Epithelial cell of proximal tubule (primary cell): ENCODE data around the gene ARHGEF5. TPM values are rescaled to one million over a fixed set of nuclear protein-coding genes. Genes with fewer than 3 reads are reported as not detected.
"Not testable (repeated sequence)": the region's sequence is repeated elsewhere in the genome, so short reads cannot be mapped to it uniquely, and the experiment has no call there.

Source experiments
- DNase-seq: peaks from one replicate; pipeline ENCODE4 v3.0.0-alpha.2; 2011; ENCODE audit warnings: low read depth
- H3K4me3 ChIP-seq: 2 replicates; pipeline ENCODE4 v1.5.1; 2011; ENCODE audit warnings: low read depth, mild to moderate bottlenecking, low read length
- total RNA-seq: library from RNA; depleted of rRNA; stranded (reverse); fragments of >200 nt; gene quantifications from 2 replicates; pipeline ENCODE4 v1.2.3, GENCODE V29; 2015
- TF ChIP-seq, protein P1 (sequence below): conservative IDR thresholded peaks from 2 replicates; pipeline ENCODE4 v1.5.1; 2012; ENCODE audit warnings: low read depth, mild to moderate bottlenecking, low read length

The ARHGEF5 gene
- total RNA-seq, 1 donor from 2014 or later: 34.5 TPM

DNA sequence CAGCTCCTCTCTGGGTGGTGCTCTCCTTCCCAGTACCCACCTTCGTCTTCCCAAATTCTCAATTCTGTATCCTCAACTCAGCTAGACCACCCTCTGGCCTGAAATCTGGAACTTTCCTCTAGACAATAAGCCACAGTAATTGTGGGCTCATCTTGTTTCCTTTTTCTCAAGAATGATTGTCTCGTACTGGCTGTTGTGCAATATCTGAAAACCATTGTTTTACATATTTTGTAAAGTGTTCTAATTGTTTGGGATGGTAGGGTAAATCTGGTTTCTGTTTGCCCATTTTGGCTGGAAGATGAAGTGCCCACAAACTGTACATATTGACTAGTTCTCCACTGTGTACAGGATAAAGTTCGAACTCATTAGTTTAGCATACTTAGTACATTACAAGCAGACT is 59.6 kb downstream of the ARHGEF5 start:
- H3K4me3 ChIP-seq: no peak overlapping the region
- no peak for DNase-seq
- TF ChIP-seq, protein P1, sequence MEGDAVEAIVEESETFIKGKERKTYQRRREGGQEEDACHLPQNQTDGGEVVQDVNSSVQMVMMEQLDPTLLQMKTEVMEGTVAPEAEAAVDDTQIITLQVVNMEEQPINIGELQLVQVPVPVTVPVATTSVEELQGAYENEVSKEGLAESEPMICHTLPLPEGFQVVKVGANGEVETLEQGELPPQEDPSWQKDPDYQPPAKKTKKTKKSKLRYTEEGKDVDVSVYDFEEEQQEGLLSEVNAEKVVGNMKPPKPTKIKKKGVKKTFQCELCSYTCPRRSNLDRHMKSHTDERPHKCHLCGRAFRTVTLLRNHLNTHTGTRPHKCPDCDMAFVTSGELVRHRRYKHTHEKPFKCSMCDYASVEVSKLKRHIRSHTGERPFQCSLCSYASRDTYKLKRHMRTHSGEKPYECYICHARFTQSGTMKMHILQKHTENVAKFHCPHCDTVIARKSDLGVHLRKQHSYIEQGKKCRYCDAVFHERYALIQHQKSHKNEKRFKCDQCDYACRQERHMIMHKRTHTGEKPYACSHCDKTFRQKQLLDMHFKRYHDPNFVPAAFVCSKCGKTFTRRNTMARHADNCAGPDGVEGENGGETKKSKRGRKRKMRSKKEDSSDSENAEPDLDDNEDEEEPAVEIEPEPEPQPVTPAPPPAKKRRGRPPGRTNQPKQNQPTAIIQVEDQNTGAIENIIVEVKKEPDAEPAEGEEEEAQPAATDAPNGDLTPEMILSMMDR: no peak

DNA sequence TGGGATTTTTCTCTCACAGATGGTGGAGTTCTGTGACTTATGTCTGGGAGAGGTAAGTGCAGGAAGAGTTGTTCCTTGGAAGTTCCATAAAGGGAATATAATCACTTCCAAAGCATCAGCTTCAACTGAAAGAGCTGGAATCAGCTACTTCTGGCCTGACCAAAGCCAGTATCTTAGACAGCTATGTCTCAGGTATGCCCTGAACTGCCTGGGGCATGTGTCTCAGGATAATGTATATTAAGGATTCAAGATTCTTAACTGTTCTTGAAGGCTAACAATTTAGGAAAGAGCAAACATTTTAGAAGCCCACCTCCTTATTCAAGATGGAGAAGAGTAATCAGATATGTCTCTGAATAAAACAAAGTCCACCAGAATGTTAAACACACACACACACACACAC is 60.7 kb downstream of the ARHGEF5 start:
- DNase-seq: no peak
- no peak overlapping the region for H3K4me3 ChIP-seq
- TF ChIP-seq, protein P1: no peak

DNA sequence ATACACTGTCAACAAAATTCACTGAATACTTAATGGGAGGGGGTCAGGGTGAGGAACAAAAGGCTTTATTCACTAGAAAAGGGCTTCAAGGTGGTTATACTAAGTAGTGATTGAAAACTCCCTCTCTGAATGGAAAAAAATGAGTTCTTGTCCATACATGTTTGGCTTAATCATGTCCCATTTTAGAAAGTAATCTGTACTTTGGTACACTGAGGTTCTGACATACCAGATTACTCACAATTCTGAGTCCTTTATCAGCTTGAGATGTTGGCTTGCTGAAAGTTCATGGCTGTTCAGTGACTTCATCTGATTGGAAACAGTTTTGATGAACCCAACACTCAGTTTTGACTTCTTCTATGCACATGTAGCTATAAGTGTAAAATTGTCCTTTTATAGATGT is 61.1 kb downstream of the ARHGEF5 start:
- H3K4me3 ChIP-seq: no peak overlapping the region
- DNase-seq: no peak
- TF ChIP-seq, protein P1: no peak

DNA sequence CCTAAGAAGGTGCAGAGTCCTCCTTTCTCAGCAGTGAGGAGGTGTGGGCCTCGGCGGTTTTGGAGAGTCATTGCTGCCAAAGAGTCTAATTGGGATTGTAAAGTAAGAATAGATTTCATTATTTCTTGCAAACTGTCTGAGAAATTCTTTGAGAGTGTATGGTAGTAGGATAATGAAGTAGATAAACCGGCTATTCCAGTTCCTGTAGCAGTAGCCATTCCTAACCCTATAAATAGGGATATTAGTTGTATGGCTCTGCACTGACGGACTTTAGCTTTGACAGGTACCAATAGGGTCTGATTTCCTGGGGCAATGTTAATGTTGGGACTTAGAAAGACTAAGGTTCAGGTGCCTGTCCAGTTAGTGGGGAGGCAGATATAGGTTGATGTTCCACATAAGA is 63.7 kb downstream of the ARHGEF5 start:
- not testable (repeated sequence) for DNase-seq

DNA sequence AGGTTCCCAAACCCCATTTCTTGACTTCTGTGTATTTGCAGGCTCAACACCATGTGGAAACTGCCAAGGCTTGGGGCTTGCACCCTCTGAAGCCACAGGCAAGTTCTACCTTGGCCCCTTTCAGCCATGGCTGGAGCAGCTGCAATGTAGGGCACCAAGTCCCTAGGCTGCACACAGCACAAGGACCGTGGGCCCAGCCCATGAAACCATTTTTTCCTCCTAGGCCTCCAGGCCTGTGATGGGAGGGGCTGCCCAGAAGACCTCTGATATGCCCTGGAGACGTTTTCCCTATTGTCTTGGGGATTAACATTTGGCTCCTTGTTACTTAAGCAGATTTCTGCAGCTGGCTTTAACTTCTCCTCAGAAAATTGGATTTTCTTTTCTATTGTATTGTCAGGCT is 72.3 kb downstream of the ARHGEF5 start:
- H3K4me3 ChIP-seq: not testable (repeated sequence)

More for the DNA sequence above, 63.7 kb downstream of the ARHGEF5 start:
- H3K4me3 ChIP-seq: not testable (repeated sequence)

DNA sequence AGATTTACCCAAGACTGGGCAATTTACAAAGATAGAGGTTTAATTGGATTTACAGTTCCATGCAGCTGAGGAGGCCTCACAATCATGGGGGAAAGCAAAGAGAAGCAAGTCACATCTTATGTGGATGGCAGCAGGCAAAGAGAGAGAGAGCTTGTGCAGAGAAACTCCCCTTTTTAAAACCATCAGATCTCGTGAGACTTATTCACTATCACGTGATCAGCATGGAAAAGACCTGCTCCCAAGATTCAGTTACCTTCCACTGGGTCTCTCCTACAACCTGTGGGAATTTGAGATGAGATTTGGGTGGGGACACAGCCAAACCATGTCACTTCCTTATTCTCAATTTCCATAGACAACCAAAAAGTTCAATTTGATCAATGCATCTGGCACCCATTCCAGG is 73.2 kb downstream of the ARHGEF5 start:
- TF ChIP-seq, protein P1: no peak

More for the DNA sequence above, 72.3 kb downstream of the ARHGEF5 start:
- not testable (repeated sequence) for DNase-seq

More for the DNA sequence above, 73.2 kb downstream of the ARHGEF5 start:
- no peak for DNase-seq
- H3K4me3 ChIP-seq: no peak overlapping the region

Other genes starting within 250 kb of the ARHGEF5 start
- not detected in 2 replicates for gene OR2A2, start 245.8 kb upstream of the ARHGEF5 start, total RNA-seq
- gene OR2A14, start 232.2 kb upstream of the ARHGEF5 start, total RNA-seq: not detected in 2 replicates
- gene CTAGE4, start 171.9 kb upstream of the ARHGEF5 start, total RNA-seq: 2.8 and 3.8 TPM in 2 replicates
- 3.3 and 5.3 TPM in 2 replicates for gene ARHGEF35, start 159.6 kb upstream of the ARHGEF5 start, total RNA-seq
- gene OR2A42, start 115.8 kb upstream of the ARHGEF5 start, total RNA-seq: not detected in 2 replicates
- gene OR2A7, start 90.6 kb upstream of the ARHGEF5 start, total RNA-seq: 2.0 and 8.0 TPM in 2 replicates
- 9.5 TPM in 1 of 2 replicates, not detected in the other for gene CTAGE8, start 86.1 kb upstream of the ARHGEF5 start, total RNA-seq
- 0.17 TPM in 1 of 2 replicates, not detected in the other for gene OR2A1, start 43.0 kb upstream of the ARHGEF5 start, total RNA-seq
- not detected in 2 replicates for gene NOBOX, start 48.3 kb downstream of the ARHGEF5 start, total RNA-seq